ENCODE measurements around the gene DGKZ.

The DGKZ gene

GRCh38 chr11:46413760-46414465, 66.7 kb downstream of the DGKZ start:
- Histone ChIP-seq H3K27me3 (ENCODE audit: insufficient read depth, poor library complexity, severe bottlenecking) (no peaks in the 10 kb centered on the region), H3K27ac (replicated peaks) (no peak overlapping the region), H3K4me3 (replicated peaks; ENCODE audit: insufficient read depth, low read length) (no peak overlapping the region)
- TF ChIP-seq CTCF (IDR thresholded peaks at IDR 0.05; ENCODE audit: insufficient read depth, low read length), result no peak
- TF ChIP-seq, protein P1, sequence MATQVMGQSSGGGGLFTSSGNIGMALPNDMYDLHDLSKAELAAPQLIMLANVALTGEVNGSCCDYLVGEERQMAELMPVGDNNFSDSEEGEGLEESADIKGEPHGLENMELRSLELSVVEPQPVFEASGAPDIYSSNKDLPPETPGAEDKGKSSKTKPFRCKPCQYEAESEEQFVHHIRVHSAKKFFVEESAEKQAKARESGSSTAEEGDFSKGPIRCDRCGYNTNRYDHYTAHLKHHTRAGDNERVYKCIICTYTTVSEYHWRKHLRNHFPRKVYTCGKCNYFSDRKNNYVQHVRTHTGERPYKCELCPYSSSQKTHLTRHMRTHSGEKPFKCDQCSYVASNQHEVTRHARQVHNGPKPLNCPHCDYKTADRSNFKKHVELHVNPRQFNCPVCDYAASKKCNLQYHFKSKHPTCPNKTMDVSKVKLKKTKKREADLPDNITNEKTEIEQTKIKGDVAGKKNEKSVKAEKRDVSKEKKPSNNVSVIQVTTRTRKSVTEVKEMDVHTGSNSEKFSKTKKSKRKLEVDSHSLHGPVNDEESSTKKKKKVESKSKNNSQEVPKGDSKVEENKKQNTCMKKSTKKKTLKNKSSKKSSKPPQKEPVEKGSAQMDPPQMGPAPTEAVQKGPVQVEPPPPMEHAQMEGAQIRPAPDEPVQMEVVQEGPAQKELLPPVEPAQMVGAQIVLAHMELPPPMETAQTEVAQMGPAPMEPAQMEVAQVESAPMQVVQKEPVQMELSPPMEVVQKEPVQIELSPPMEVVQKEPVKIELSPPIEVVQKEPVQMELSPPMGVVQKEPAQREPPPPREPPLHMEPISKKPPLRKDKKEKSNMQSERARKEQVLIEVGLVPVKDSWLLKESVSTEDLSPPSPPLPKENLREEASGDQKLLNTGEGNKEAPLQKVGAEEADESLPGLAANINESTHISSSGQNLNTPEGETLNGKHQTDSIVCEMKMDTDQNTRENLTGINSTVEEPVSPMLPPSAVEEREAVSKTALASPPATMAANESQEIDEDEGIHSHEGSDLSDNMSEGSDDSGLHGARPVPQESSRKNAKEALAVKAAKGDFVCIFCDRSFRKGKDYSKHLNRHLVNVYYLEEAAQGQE (IDR thresholded peaks at IDR 0.05; ENCODE audit: insufficient replicate concordance, low read depth), result no peak
- no peak for TF ChIP-seq POLR2AphosphoS5 (IDR thresholded peaks at IDR 0.05; ENCODE audit: low read depth)
- TF ChIP-seq SPI1 (IDR thresholded peaks at IDR 0.05; ENCODE audit: borderline replicate concordance, low read depth), result no peak
- no peak for DNase-seq (ENCODE audit: low read depth in 1 of 2, low spot score in 1 of 2)

- H3K27ac ChIP-seq (replicated peaks), result no peak overlapping the region
- DNase-seq (ENCODE audit: low read depth in 1 of 2, low spot score in 1 of 2), result no peak
- no peaks in the 10 kb centered on the region for H3K27me3 ChIP-seq (ENCODE audit: insufficient read depth, poor library complexity, severe bottlenecking)
- TF ChIP-seq CTCF (IDR thresholded peaks at IDR 0.05; ENCODE audit: insufficient read depth, low read length), result no peak
- TF ChIP-seq, protein P1 (IDR thresholded peaks at IDR 0.05; ENCODE audit: insufficient replicate concordance, low read depth), result no peak
- TF ChIP-seq GABPA (IDR thresholded peaks at IDR 0.05; ENCODE audit: low read depth), result no peak
- TF ChIP-seq POLR2AphosphoS5 (IDR thresholded peaks at IDR 0.05; ENCODE audit: low read depth), result no peak
- TF ChIP-seq SPI1 (IDR thresholded peaks at IDR 0.05; ENCODE audit: borderline replicate concordance, low read depth), result no peak
- H3K4me3 ChIP-seq (replicated peaks; ENCODE audit: insufficient read depth, low read length), result no peak overlapping the region
Measured at GRCh38 chr11:46414466-46414796, 67.2 kb downstream of the DGKZ start.

- Histone ChIP-seq H3K27me3 (ENCODE audit: insufficient read depth, poor library complexity, severe bottlenecking) (no peaks in the 10 kb centered on the region), H3K27ac (replicated peaks) (no peak overlapping the region), H3K4me3 (replicated peaks; ENCODE audit: insufficient read depth, low read length) (no peak overlapping the region)
- DNase-seq (ENCODE audit: low read depth in 1 of 2, low spot score in 1 of 2), result no peak
- TF ChIP-seq, protein P1 (IDR thresholded peaks at IDR 0.05; ENCODE audit: insufficient replicate concordance, low read depth), result no peak
- TF ChIP-seq SPI1 (IDR thresholded peaks at IDR 0.05; ENCODE audit: borderline replicate concordance, low read depth) (no peak), CTCF (IDR thresholded peaks at IDR 0.05; ENCODE audit: insufficient read depth, low read length) (no peak), POLR2AphosphoS5 (IDR thresholded peaks at IDR 0.05; ENCODE audit: low read depth) (no peak), GABPA (IDR thresholded peaks at IDR 0.05; ENCODE audit: low read depth) (no peak)
Measured at GRCh38 chr11:46414879-46415278, 67.6 kb downstream of the DGKZ start.

Data from HL-60 (cell line).